ENCODE results near the gene NPM1. TPM values are rescaled to one million over a fixed set of nuclear protein-coding genes. Genes with fewer than 3 reads are reported as not detected.
"Not testable (repeated sequence)": the region's sequence is repeated elsewhere in the genome, so short reads cannot be mapped to it uniquely, and the experiment has no call there.

The NPM1 gene
- polyA plus RNA-seq, 6 donors from 2014 or later, result 389 to 678 (median 608) TPM

DNA sequence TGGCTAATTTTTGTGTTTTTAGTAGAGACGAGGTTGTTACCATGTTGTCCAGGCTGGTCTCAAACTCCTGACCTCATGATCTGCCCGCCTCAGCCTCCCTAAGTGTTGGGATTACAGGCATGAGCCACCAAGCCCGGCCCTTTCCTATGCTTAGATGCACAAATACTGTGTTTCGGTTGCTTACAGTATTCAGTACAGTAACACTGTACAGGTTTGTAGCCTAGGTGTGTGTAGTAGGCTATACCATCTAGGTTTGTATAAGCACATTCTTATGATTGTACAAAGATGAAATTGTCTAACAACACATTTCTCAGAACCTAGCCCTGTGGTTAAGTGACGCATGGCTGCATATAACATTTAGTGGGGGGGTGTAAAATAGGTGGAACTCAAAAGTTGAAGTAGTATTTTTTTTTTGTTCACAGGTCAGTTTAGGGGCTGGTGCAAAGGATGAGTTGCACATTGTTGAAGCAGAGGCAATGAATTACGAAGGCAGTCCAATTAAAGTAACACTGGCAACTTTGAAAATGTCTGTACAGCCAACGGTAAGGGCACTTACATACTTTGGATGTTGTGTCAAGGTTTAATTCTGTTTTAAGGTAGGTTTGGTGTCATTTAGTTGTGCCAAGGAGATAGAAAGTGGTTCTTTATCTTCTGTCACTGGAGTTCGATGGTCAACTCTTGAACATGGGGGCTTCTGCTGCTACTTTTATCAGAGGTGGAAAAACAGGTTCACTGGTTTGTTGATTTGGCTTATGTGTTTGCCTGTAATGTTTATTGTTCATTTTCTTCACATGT, 3.4 kb downstream of the NPM1 start:
- peak overlapping the region in 7 of 8 donors; percentile 23 to 99 (median 53) for H3K4me3 Mint-ChIP-seq
- peak overlapping the region in 4 of 6 donors; percentile 30 to 63 (median 46) for H3K27ac Mint-ChIP-seq
- DNase-seq (no peak), ATAC-seq (ENCODE audit: low read depth in 2 of 2) (no peak)
- H3K27me3 Mint-ChIP-seq, result no peaks in the 10 kb centered on the region
- H3K9me3 Mint-ChIP-seq, result peaks cover 0 to 7% (median 0%) of the 10 kb centered on the region in 7 donors
- peaks cover 24 to 27% of the 10 kb centered on the region in 2 donors for H3K36me3 Mint-ChIP-seq
- H3K4me1 Mint-ChIP-seq, result peaks cover 54 to 69% (median 60%) of the 10 kb centered on the region in 3 donors

DNA sequence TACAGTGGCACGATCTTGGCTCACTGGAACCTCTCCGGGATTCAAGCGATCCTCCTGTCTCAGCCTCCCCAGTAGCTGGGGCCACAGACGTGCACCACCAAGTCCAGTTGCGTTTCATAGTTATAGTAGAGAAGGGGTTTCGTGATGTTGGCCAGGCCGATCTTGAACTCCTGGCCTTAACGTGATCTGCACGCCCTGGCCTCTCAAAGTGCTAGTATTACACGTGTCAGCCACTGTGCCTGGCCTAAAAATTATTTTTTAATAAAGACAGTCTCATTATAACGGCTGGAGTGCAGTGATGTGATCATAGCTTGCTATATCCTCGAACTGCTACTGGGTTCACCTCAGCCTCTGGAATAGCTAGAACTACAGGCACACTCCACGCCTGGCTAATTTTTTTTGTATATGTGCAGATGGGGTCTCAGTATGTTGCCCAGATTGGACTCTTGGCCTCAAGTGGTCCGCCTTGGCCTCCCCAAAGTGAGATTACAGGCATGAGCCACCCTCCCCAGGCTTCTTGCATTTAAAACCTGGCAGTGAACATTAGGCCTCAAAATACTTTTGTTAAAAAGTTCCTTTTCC, 4.4 kb downstream of the NPM1 start:
- no peak for ATAC-seq (ENCODE audit: low read depth in 2 of 2)

DNA sequence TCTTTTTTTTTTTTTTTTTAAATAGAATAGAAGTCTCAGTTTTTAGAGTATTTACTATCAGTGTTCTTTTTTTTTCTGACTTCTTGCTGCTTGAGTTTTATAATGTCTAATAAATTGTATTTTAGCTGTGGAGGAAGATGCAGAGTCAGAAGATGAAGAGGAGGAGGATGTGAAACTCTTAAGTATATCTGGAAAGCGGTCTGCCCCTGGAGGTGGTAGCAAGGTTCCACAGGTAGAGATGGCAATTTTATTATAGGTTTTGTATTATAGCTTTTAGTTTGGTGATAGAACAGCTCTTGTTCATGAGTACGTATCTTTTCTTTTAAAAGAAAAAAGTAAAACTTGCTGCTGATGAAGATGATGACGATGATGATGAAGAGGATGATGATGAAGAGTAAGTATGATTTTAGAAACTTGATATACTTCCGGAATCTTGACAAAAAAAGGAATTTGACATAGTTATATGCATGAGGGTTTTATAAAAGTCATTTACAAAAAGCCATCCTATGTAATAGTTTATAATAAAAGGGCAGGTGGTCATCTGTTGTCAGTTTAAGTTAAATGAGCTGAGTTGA, 5.0 kb downstream of the NPM1 start:
- Mint-ChIP-seq H3K36me3 (peaks cover 27 to 28% of the 10 kb centered on the region in 2 donors), H3K27ac (peak overlapping the region in 4 of 6 donors; percentile 44 to 76 (median 62)), H3K4me1 (peaks cover 51 to 63% (median 59%) of the 10 kb centered on the region in 3 donors), H3K4me3 (peak overlapping the region in 2 of 8 donors; percentile 26 to 35), H3K9me3 (peaks cover 0 to 5% (median 0%) of the 10 kb centered on the region in 7 donors), H3K27me3 (no peaks in the 10 kb centered on the region)
- DNase-seq, result no peak
- no peak for ATAC-seq (ENCODE audit: low read depth in 2 of 2)

More for the DNA sequence above, 4.4 kb downstream of the NPM1 start:
- peaks cover 0 to 7% (median 0%) of the 10 kb centered on the region in 7 donors for H3K9me3 Mint-ChIP-seq
- peak overlapping the region in 1 of 8 donors; percentile 26 for H3K4me3 Mint-ChIP-seq
- peaks cover 26 to 27% of the 10 kb centered on the region in 2 donors for H3K36me3 Mint-ChIP-seq
- peak overlapping the region in 2 of 6 donors; percentile 44 to 70 for H3K27ac Mint-ChIP-seq
- peaks cover 54 to 64% (median 63%) of the 10 kb centered on the region in 3 donors for H3K4me1 Mint-ChIP-seq
- H3K27me3 Mint-ChIP-seq, result no peaks in the 10 kb centered on the region
- no peak for DNase-seq

DNA sequence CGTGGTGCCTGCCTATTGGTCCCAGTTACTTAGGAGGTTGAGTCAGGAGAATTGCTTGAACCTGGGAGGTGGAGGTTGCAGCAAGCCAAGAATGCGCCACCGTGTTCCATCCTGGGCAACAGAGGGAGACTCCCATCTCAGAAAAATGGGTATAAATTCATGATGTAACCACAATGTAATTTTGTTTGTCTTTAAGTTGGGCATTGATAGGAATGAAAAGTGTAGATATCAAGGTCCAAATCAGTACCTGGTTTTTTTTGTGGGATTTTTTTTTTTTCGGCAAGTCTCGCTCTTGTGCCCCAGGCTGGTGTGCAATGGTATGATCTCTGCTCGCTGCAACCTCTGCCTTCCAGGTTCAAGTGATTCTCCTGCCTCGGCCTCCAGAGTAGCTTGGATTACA, 7.4 kb downstream of the NPM1 start:
- DNase-seq (no peak), ATAC-seq (ENCODE audit: low read depth in 2 of 2) (no peak)
- H3K4me1 Mint-ChIP-seq, result peaks cover 33 to 45% (median 43%) of the 10 kb centered on the region in 3 donors
- peak overlapping the region in 1 of 8 donors; percentile 44 for H3K4me3 Mint-ChIP-seq
- no peaks in the 10 kb centered on the region for H3K9me3 Mint-ChIP-seq
- peak overlapping the region in 1 of 6 donors; percentile 9 for H3K27ac Mint-ChIP-seq
- peaks cover 31 to 38% of the 10 kb centered on the region in 2 donors for H3K36me3 Mint-ChIP-seq
- no peaks in the 10 kb centered on the region for H3K27me3 Mint-ChIP-seq

DNA sequence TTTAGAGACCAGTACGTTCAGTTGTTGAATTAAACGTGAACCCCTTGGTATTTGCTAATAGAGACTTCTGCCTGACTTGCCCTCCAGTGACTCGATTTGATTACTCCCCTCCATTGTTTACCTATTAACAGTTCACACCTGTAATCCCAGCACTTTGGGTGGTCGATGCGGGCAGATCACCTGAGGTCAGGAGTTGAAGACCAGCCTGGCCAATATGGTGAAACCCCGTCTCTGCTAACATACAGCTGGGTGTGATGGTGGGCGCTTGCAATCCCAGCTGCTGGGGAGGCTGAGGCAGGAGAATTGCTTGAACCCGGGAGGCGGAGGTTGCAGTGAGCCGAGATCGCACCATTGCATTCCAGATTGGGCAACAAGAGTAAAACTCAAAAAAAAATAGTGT, 8.9 kb downstream of the NPM1 start:
- not testable (repeated sequence) for H3K9me3 Mint-ChIP-seq; H3K27me3 Mint-ChIP-seq; H3K4me3 Mint-ChIP-seq; DNase-seq; ATAC-seq (ENCODE audit: low read depth in 2 of 2)
- Mint-ChIP-seq H3K36me3 (peaks cover 28 to 33% of the 10 kb centered on the region in 2 donors), H3K27ac (peak overlapping the region in 2 of 6 donors; percentile 20 to 86), H3K4me1 (peaks cover 18 to 31% (median 28%) of the 10 kb centered on the region in 3 donors)

DNA sequence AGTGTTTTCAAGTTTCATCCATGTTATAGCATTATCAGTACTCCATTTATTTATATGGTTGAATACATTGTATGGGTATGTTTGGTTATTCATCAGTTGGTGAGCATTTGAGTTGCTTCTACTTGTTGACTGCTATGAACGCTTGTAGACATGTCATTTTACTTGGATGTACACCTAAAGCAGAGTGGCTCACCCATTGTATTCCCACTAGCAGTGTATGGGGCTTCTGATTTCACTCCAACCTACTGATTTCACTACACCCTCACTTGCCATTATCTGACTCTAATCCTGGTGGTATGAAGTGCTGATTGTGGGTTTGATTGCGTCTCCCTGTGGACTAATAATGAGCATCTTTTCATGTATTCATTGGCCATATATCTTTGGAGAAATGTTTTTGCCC, 9.5 kb downstream of the NPM1 start:
- no peak for ATAC-seq (ENCODE audit: low read depth in 2 of 2)
- H3K36me3 Mint-ChIP-seq, result peaks cover 28 to 33% of the 10 kb centered on the region in 2 donors

DNA sequence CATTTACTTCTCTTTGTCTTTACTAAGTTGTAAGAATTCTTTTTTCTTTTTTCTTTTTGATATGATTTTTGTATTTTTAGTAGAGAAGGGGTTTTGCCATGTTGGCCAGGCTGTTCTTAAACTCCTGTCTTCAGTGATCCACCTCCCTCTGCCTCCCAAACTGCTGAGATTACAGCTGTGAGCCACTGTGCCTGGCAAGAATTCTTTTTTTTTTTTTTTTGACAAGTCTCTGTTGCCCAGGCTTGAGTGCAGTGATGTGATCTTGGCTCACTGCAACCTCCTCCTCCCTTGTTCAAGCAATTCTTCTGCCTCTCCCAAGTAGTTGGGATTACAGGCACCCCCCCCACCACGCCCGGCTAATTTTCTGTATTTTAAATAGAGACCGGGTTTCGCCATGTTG, 9.9 kb downstream of the NPM1 start:
- peaks cover 16 to 27% (median 18%) of the 10 kb centered on the region in 3 donors for H3K4me1 Mint-ChIP-seq
- H3K27ac Mint-ChIP-seq, result no peak overlapping the region
- peaks cover 25 to 31% of the 10 kb centered on the region in 2 donors for H3K36me3 Mint-ChIP-seq
- no peak overlapping the region for H3K4me3 Mint-ChIP-seq
- H3K9me3 Mint-ChIP-seq, result no peaks in the 10 kb centered on the region
- ATAC-seq (ENCODE audit: low read depth in 2 of 2), result no peak
- no peak for DNase-seq
- H3K27me3 Mint-ChIP-seq, result no peaks in the 10 kb centered on the region

More for the DNA sequence above, 9.5 kb downstream of the NPM1 start:
- Mint-ChIP-seq H3K9me3 (no peaks in the 10 kb centered on the region), H3K4me1 (peaks cover 18 to 31% (median 22%) of the 10 kb centered on the region in 3 donors), H3K27ac (no peak overlapping the region), H3K4me3 (no peak overlapping the region), H3K27me3 (no peaks in the 10 kb centered on the region)
- DNase-seq, result no peak

DNA sequence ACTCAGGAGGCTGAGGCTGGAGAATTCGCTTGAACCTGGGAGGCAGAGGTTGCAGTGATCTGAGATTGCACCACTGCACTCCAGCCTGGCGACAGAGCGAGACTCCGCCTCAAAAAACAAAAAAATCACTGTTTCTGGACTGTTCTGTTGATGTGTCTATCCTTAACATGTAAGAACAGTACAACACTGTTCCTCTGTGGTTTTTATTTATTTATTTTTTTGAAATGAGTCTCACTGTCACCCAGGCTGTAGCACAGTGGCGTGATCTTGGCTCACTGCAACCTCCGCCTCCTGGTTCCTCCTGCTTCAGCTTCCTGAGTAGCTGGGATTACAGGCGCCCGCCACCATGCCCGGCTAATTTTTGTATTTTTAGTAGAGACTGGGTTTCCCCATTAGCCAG, 11.0 kb downstream of the NPM1 start:
- H3K4me1 Mint-ChIP-seq, result peaks cover 11 to 22% (median 12%) of the 10 kb centered on the region in 3 donors
- H3K27ac Mint-ChIP-seq, result peak overlapping the region in 1 of 6 donors; percentile 31
- DNase-seq; H3K9me3 Mint-ChIP-seq; H3K4me3 Mint-ChIP-seq; H3K27me3 Mint-ChIP-seq; ATAC-seq (ENCODE audit: low read depth in 2 of 2): not testable (repeated sequence)
- H3K36me3 Mint-ChIP-seq, result peaks cover 15 to 23% of the 10 kb centered on the region in 2 donors

DNA sequence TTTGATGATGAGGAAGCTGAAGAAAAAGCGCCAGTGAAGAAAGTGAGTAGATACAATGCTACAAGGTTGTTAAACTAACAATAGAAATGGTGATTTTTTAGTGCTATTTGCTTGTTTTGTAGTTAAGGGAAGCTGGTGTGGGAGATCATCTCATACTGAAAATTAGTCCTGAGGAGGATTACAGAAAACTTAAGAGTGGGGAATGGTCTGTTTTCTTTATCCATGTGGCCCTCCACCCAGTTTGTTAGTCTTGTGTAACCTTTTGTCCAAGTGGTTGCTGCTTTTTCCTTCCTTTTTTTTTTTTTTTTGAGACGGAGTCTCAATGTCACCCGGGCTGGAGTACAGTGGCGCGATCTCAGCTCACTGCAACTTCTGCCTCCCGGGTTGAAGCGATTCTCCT, 12.5 kb downstream of the NPM1 start:
- DNase-seq, result no peak
- Mint-ChIP-seq H3K27me3 (no peaks in the 10 kb centered on the region), H3K36me3 (peaks cover 13 to 23% of the 10 kb centered on the region in 2 donors), H3K4me1 (peaks cover 11 to 21% (median 12%) of the 10 kb centered on the region in 3 donors), H3K4me3 (no peak overlapping the region), H3K27ac (no peak overlapping the region), H3K9me3 (no peaks in the 10 kb centered on the region)
- ATAC-seq (ENCODE audit: low read depth in 2 of 2), result no peak

DNA sequence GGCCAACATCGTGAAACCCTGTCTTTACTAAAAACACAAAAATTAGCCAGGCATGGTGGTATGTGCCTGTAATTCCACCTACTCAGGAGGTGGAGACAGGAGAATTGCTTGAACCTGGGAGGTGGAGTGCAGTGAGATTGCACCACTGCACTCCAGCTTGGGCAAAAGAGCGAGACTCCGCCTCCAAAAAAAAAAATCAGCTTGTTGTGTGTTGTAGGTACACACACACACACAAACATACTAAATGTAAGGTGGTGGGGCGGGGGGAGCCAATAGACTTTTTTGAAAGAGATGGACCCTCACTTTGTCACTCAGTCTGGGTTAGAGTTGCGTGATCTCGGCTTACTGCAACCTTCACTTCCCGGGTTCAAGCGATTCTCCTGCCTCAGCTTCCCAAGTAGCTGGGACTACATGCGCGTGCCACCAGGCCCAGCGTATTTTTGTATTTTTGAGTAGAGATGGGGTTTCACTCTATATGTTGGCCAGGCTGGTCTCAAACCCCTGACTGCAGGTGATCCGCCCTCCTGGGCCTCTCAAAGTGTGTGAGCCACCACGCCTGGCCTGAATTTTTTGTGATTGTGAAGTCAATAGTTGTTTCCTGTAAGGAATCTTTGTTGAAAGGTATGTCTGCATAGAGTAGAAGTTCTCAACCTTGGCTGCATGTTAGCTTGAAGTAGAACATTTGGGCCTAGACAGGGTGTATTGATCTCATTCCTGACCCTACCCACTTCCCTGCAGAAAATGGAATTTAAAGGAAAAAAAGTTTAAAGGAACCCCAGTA, 13.7 kb downstream of the NPM1 start:
- Mint-ChIP-seq H3K36me3 (peaks cover 20 to 27% of the 10 kb centered on the region in 2 donors), H3K4me1 (peaks cover 5 to 21% (median 7%) of the 10 kb centered on the region in 3 donors), H3K27me3 (no peaks in the 10 kb centered on the region), H3K4me3 (no peak overlapping the region), H3K9me3 (no peaks in the 10 kb centered on the region), H3K27ac (no peak overlapping the region)
- ATAC-seq (ENCODE audit: low read depth in 2 of 2) (no peak), DNase-seq (no peak)

DNA sequence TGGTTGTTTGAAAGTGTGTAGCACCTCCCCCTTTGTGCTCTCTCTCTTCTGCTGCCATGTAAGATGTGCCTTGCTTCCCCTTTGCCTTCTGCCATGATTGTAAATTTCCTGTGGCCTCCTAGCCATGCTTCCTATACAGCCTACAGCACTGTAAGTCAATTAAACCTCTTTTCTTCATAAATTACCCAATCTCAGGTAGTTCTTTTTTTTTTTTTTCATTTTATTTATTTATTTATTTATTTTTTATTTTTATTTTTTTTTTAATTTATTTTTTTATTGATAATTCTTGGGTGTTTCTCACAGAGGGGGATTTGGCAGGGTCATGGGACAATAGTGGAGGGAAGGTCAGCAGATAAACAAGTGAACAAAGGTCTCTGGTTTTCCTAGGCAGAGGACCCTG, 15.1 kb downstream of the NPM1 start:
- H3K27ac Mint-ChIP-seq, result not testable (repeated sequence)

DNA sequence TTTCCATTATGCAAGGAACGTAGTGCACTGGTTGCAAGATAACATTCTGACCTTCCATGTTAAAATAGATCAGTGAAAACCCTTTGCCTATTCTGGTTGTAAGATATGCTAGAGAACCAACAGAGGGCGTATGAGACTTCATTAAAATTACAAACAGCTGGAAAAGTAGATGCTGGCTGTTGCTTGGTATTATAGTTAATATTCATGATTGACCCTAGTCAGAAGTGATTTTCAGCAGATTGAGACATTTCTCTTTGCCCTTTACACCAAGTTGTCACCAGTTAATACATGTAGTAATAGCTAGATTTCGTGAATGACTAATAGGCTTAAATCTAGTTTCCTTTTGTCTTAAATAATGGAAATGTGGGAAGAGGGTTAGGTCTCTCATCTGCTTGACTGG, 18.0 kb downstream of the NPM1 start:
- ATAC-seq (ENCODE audit: low read depth in 2 of 2) (no peak), DNase-seq (no peak)
- H3K27ac Mint-ChIP-seq, result no peak overlapping the region
- peaks cover 29 to 31% of the 10 kb centered on the region in 2 donors for H3K36me3 Mint-ChIP-seq
- H3K27me3 Mint-ChIP-seq, result no peaks in the 10 kb centered on the region
- no peak overlapping the region for H3K4me3 Mint-ChIP-seq
- peaks cover 0 to 4% (median 2%) of the 10 kb centered on the region in 3 donors for H3K4me1 Mint-ChIP-seq
- H3K9me3 Mint-ChIP-seq, result no peaks in the 10 kb centered on the region

More for the DNA sequence above, 15.1 kb downstream of the NPM1 start:
- H3K4me1 Mint-ChIP-seq, result peaks cover 0 to 11% (median 5%) of the 10 kb centered on the region in 3 donors
- not testable (repeated sequence) for DNase-seq; H3K4me3 Mint-ChIP-seq; H3K27me3 Mint-ChIP-seq; H3K9me3 Mint-ChIP-seq; ATAC-seq (ENCODE audit: low read depth in 2 of 2)
- H3K36me3 Mint-ChIP-seq, result peaks cover 31 to 34% of the 10 kb centered on the region in 2 donors

DNA sequence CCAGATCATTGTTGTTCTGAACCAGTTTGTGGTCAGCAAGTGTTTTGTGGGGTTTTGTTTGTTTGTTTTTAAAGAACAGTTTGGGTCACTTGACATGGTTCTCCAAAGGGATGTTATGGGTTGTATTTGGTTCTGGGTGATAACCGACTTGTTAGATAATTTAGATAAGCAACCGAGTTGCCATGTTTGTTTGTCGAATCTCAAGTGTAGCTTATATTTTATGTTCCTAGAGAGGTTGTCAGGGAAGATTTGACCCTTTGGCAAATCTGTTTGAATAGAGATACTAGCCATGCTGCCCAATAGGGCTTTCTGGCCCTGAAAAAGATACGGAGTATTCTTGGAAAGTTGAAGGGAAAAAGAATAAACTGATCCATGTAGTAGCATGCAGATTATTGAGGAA, 19.6 kb downstream of the NPM1 start:
- H3K27ac Mint-ChIP-seq, result no peak overlapping the region
- H3K4me3 Mint-ChIP-seq, result no peak overlapping the region
- no peak for ATAC-seq (ENCODE audit: low read depth in 2 of 2)
- DNase-seq, result no peak
- peaks cover 0 to 4% (median 2%) of the 10 kb centered on the region in 3 donors for H3K4me1 Mint-ChIP-seq
- H3K27me3 Mint-ChIP-seq, result no peaks in the 10 kb centered on the region
- peaks cover 29 to 31% of the 10 kb centered on the region in 2 donors for H3K36me3 Mint-ChIP-seq
- no peaks in the 10 kb centered on the region for H3K9me3 Mint-ChIP-seq
